DND-41 (cell line): ENCODE measurements around the gene RPS15.

Experiments used
- CTCF ChIP-seq: IDR thresholded peaks from 2 replicates; pipeline ENCODE4 v1.5.1; 2012; ENCODE audit warnings: borderline replicate concordance, low read length, moderate library complexity, mild to moderate bottlenecking; ENCODE audit not compliant: poor library complexity, severe bottlenecking; ENCODE audit errors: extremely low read depth
- EZH2 ChIP-seq: IDR thresholded peaks from 3 replicates; pipeline ENCODE4 v1.6.1; 2012; ENCODE audit warnings: borderline replicate concordance, low read depth, mild to moderate bottlenecking, moderate library complexity, low read length, inconsistent platforms; ENCODE audit not compliant: severe bottlenecking

- TF ChIP-seq CTCF = no peak
- TF ChIP-seq EZH2 = no peak
Measured at GRCh38 chr19:1418496-1418775, 19.8 kb upstream of the RPS15 start.
